K562 (cell line): Measurements from ENCODE around the gene ULBP2. TPM values are rescaled to one million over a fixed set of nuclear protein-coding genes. Genes with fewer than 3 reads are reported as not detected.

Experiments used
- ATAC-seq: fragments of 200-7000 bp; cut with Tn5 transposase; 3 replicates; pipeline ENCODE4 v1.9.1; 2020; ENCODE audit warnings: moderate library complexity
- BruUV-seq: library from RNA; stranded (reverse); fragments of 400-500 nt; replicated peaks from 2 replicates; lab custom pipeline; 2021; lab: Mats Ljungman, UMichigan
- CTCF ChIA-PET: fragments of 300-600 bp; formaldehyde crosslinking; extraction: SDS; loops from one replicate; lab custom pipeline; 2021; ENCODE audit warnings: low intra/inter-chr PET ratio; lab: Yijun Ruan, JAX
- POLR2A ChIA-PET: fragments of 300-600, 350-650 bp; sonication (Branson Sonifier 250); formaldehyde crosslinking; extraction: SDS; loops from one replicate; lab custom pipeline; 2021; ENCODE audit warnings: antibody characterized with exemption, inconsistent platforms; lab: Yijun Ruan, JAX
- DNase-seq, 4 experiments: peaks; one replicate each; pipeline versions ENCODE4 v3.0.0 to v3.0.0-alpha.2; 2011 to 2018; ENCODE audit warnings: low spot score in 3 of 4, mixed read lengths in 3 of 4; ENCODE audit errors: extremely low read depth in 1 of 4
- FAIRE-seq: peaks from 2 replicates; lab custom pipeline; 2011; peaks lifted over from hg19 to GRCh38; lab: Jason Lieb, UNC
- H2AFZ ChIP-seq: 2 replicates; pipeline ENCODE4 v1.6.0; 2011; ENCODE audit warnings: low read depth, low read length, control low read depth, inconsistent platforms
- H3K27ac ChIP-seq: fragments of 200-600 bp; 3 replicates; pipeline ENCODE4 v1.8.0; 2011; ENCODE audit warnings: low read depth, mild to moderate bottlenecking, control low read depth, inconsistent platforms, low read length, moderate library complexity, mixed read lengths; ENCODE audit errors: extremely low read depth
- H3K27me3 ChIP-seq, 2 experiments: fragments of 300-600 bp in 1 of 2; 2 replicates in 1 of 2; 3 replicates in 1 of 2; pipeline versions ENCODE4 v1.6.0 to v1.8.0; 2011; ENCODE audit warnings: inconsistent platforms in 2 of 2, low read length in 2 of 2, mild to moderate bottlenecking in 1 of 2, mixed read lengths in 1 of 2, moderate library complexity in 1 of 2; ENCODE audit not compliant: control insufficient read depth in 2 of 2, insufficient read depth in 2 of 2
- H3K36me3 ChIP-seq: fragments of 300-600 bp; 3 replicates; pipeline ENCODE4 v1.8.0; 2011; ENCODE audit warnings: mild to moderate bottlenecking, low read length, inconsistent platforms; ENCODE audit not compliant: control insufficient read depth, insufficient read depth
- H3K4me1 ChIP-seq, 2 experiments: fragments of 200-600 bp in 1 of 2; replicated peaks in 1 of 2; 2 replicates in 1 of 2; 3 replicates in 1 of 2; pipeline versions ENCODE4 v1.5.1 to v1.8.0; 2011; ENCODE audit warnings: inconsistent platforms in 2 of 2, low read length in 2 of 2, mild to moderate bottlenecking in 1 of 2, mixed read lengths in 1 of 2, moderate library complexity in 1 of 2; ENCODE audit not compliant: control insufficient read depth in 2 of 2, insufficient read depth in 2 of 2
- H3K4me2 ChIP-seq: 2 replicates; pipeline ENCODE4 v1.6.1; 2011; ENCODE audit warnings: low read length, control low read depth, inconsistent platforms, mixed read lengths; ENCODE audit not compliant: insufficient read depth
- H3K4me3 ChIP-seq: fragments of 200-600 bp; sonication (generic), shearing (Covaris generic); 2 replicates; pipeline ENCODE4 v1.5.1; 2016; ENCODE audit warnings: control low read depth, inconsistent platforms
- H3K79me2 ChIP-seq: fragments of 200-600 bp; 3 replicates; pipeline ENCODE4 v1.8.0; 2011; ENCODE audit warnings: low read length, inconsistent platforms; ENCODE audit not compliant: control insufficient read depth, insufficient read depth
- H3K9ac ChIP-seq, 2 experiments: 2 replicates each; pipeline versions ENCODE4 v1.6.0 to v1.6.1; 2011; ENCODE audit warnings: low read depth in 2 of 2, low read length in 2 of 2, control low read depth in 1 of 2, inconsistent platforms in 1 of 2, mild to moderate bottlenecking in 1 of 2, mixed read lengths in 1 of 2; ENCODE audit not compliant: insufficient read depth in 1 of 2
- H3K9me1 ChIP-seq: one replicate; pipeline ENCODE4 v1.6.0; 2011; ENCODE audit warnings: inconsistent platforms, mild to moderate bottlenecking, low read length, moderate library complexity; ENCODE audit not compliant: control insufficient read depth, insufficient read depth
- H3K9me3 ChIP-seq: replicated peaks from 2 replicates; pipeline ENCODE4 v1.5.1; 2011; ENCODE audit warnings: low read depth, low read length, inconsistent platforms; ENCODE audit not compliant: control insufficient read depth, insufficient read depth
- H4K20me1 ChIP-seq: replicated peaks from 2 replicates; pipeline ENCODE4 v1.6.1; 2011; ENCODE audit warnings: low read length, inconsistent platforms, mixed read lengths; ENCODE audit not compliant: control insufficient read depth, insufficient read depth
- CBX2 ChIP-seq: fragments of 200-600 bp; sonication (generic); IDR thresholded peaks from one replicate; pipeline ENCODE4 v1.6.1; 2012; ENCODE audit warnings: mild to moderate bottlenecking, low read length, inconsistent platforms; ENCODE audit not compliant: insufficient read depth, poor library complexity, severe bottlenecking
- CREM ChIP-seq: IDR thresholded peaks from 2 replicates; pipeline ENCODE4 v1.6.1; 2014; ENCODE audit warnings: antibody characterized with exemption, low read depth
- EZH2 ChIP-seq: IDR thresholded peaks from 2 replicates; pipeline ENCODE4 v1.6.1; 2012; ENCODE audit warnings: low read depth, mild to moderate bottlenecking, inconsistent platforms, low read length, borderline replicate concordance
- FOXJ2 ChIP-seq: fragments of 200-800 bp; sonication (Bioruptor generic); IDR thresholded peaks from 2 replicates; pipeline ENCODE4 v1.6.1; 2016; ENCODE audit warnings: missing genetic modification characterization, missing compliant biosample characterization
- MEF2D ChIP-seq: conservative IDR thresholded peaks from 2 replicates; pipeline ENCODE4 v1.6.1; 2016; ENCODE audit warnings: low read depth, missing genetic modification characterization, missing compliant biosample characterization
- NR3C1 ChIP-seq: sonication (generic); formaldehyde crosslinking; IDR thresholded peaks from 2 replicates; pipeline ENCODE4 v1.8.1; 2022; ENCODE audit warnings: missing genetic modification reagents
- POLR3A ChIP-seq: IDR thresholded peaks from 2 replicates; pipeline ENCODE4 v1.6.1; 2011; ENCODE audit warnings: borderline replicate concordance, mild to moderate bottlenecking, moderate library complexity; ENCODE audit not compliant: insufficient read length, insufficient read depth; ENCODE audit errors: extremely low read depth
- RNF2 ChIP-seq: sonication (generic); IDR thresholded peaks from 2 replicates; pipeline ENCODE4 v1.6.1; 2016
- U2AF1 ChIP-seq: fragments of 200-400 bp; formaldehyde crosslinking; optimal IDR thresholded peaks from 2 replicates; pipeline ENCODE3; 2017; ENCODE audit warnings: mild to moderate bottlenecking, low read depth, low read length, moderate library complexity
- XRCC3 ChIP-seq: fragments of 450-650 bp; IDR thresholded peaks from 2 replicates; pipeline ENCODE4 v1.6.1; 2017; ENCODE audit warnings: mild to moderate bottlenecking, moderate library complexity
- ZNF197 ChIP-seq: fragments of 200-800 bp; sonication (Bioruptor generic); IDR thresholded peaks from 2 replicates; pipeline ENCODE4 v1.6.1; 2016; ENCODE audit warnings: low read depth, missing genetic modification characterization, missing compliant biosample characterization
- ZNF253 ChIP-seq: fragments of 250-450 bp; sonication (Bioruptor Pico); conservative IDR thresholded peaks from 2 replicates; pipeline ENCODE4 v1.6.1; 2021; ENCODE audit warnings: mild to moderate bottlenecking
- ZNF318 ChIP-seq, 2 experiments: fragments of 450-650 bp; IDR thresholded peaks; 2 replicates each; pipeline ENCODE4 v1.6.1; 2016; ENCODE audit warnings: mild to moderate bottlenecking in 2 of 2, borderline replicate concordance in 1 of 2, low read depth in 1 of 2, moderate library complexity in 1 of 2
- ZNF408 ChIP-seq: fragments of 250-450 bp; sonication (Bioruptor Pico); IDR thresholded peaks from 2 replicates; pipeline ENCODE4 v1.4.0; 2020; ENCODE audit warnings: low read depth, mild to moderate bottlenecking, moderate library complexity
- ZNF436 ChIP-seq: fragments of 250-450, 450-650 bp; sonication (Bioruptor Pico); formaldehyde crosslinking; IDR thresholded peaks from 2 replicates; pipeline ENCODE4 v1.7.0; 2020; ENCODE audit warnings: mild to moderate bottlenecking
- WGBS: fragments of 100-300 bp; shearing (Covaris generic); methylation state at CpG from one replicate; pipeline ENCODE4 v1.1.6; 2016; ENCODE audit warnings: low coverage, mixed read lengths; ENCODE audit not compliant: insufficient coverage; ENCODE audit errors: missing lambda C conversion rate; 5-methylcytosine and 5-hydroxymethylcytosine counted together
- in situ Hi-C: fragments of 300-500 bp; cut with MboI; formaldehyde crosslinking; loops from 4 replicates; pipeline ENCODE4 v1.15.0; 2018; ENCODE audit warnings: inconsistent platforms, mixed read lengths
- intact Hi-C: fragments of 100-400 bp; cut with micrococcal nuclease; formaldehyde crosslinking; loops from 2 replicates; pipeline ENCODE4 v1.14.2; 2022
- polyA plus RNA-seq, 8 experiments: library from polyadenylated mRNA; depleted of rRNA in 4 of 8; stranded (reverse) in 5 of 8; unstranded in 3 of 8; fragments of >200 nt; fragmentation: Nextera tagmentation in 2 of 8; fragmentation: Illumina TruSeq in 1 of 8; extraction: Ambion mirVana in 2 of 8; extraction: Trizol in 1 of 8; gene quantifications; 2 replicates each; pipeline versions ENCODE4 v1.2.1 to v1.2.3, GENCODE V29; 2011 to 2014; ENCODE audit warnings: inconsistent platforms in 1 of 8, missing spikeins in 1 of 8
- total RNA-seq, 7 experiments: library from RNA; depleted of rRNA in 6 of 7; stranded (reverse); fragments of >200 nt in 6 of 7; fragmentation: Illumina TruSeq in 2 of 7; extraction: Trizol in 2 of 7; gene quantifications; 2 replicates each; pipeline versions ENCODE4 v1.2.1 to v1.2.3, GENCODE V29; 2011 to 2021; ENCODE audit warnings: low replicate concordance in 1 of 7

The ULBP2 gene
- total and polyA plus RNA-seq, 9 of the 15 experiments (the other 6 are each of a cell fraction or from before 2014, with no cell fraction given), result 0.50 to 5.3 (median 1.2) TPM

GRCh38 chr6:149901444-149902140, 40.2 kb upstream of the ULBP2 start:
- Histone ChIP-seq H3K4me1 (peaks cover 0 to 6% of the 10 kb centered on the region in 2 experiments; a peak in 1 of 5 replicates), H3K4me3 (no peak overlapping the region), H3K9me3 (no peaks in the 10 kb centered on the region), H3K4me2 (no peak overlapping the region), H3K36me3 (no peaks in the 10 kb centered on the region), H2AFZ (no peak overlapping the region), H3K9ac (no peak overlapping the region), H3K27me3 (peaks cover 45 to 84% of the 10 kb centered on the region in 2 experiments), H3K9me1 (no peaks in the 10 kb centered on the region), H3K79me2 (no peaks in the 10 kb centered on the region), H3K27ac (no peak overlapping the region), H4K20me1 (no peaks in the 10 kb centered on the region)
- ChIA-PET POLR2A (interaction anchor here (0.6 kb wide), 2 partner anchors 54 to 213 kb away, joined by 3 read pairs; no protein-coding TSS in a partner anchor), CTCF (interaction anchor here (0.6 kb wide), 2 partner anchors 22 to 63 kb away, joined by 3 to 4 read pairs; no protein-coding TSS in a partner anchor)
- in situ Hi-C loops (loop anchor here (25.0 kb wide), 1 partner anchor 864 kb away; no protein-coding TSS in a partner anchor), intact Hi-C loops (no loop called here)
- FAIRE-seq, result no peak
- no peak for ATAC-seq
- WGBS, result under 1% methylated on average over 6 of the region's 6 CpGs
- no TSS peak for BruUV-seq
- no peak for DNase-seq
- TF ChIP-seq EZH2, result no peak
- no peak for TF ChIP-seq MEF2D
- no peak for TF ChIP-seq CREM
- TF ChIP-seq ZNF408 (CRISPR knock-in tag), result no peak
- TF ChIP-seq RNF2, result no peak
- TF ChIP-seq ZNF318 (IDR thresholded peaks at IDR 0.05; ENCODE audit: borderline replicate concordance in 1 of 2, low read depth in 1 of 2), result no peak
- TF ChIP-seq XRCC3, result no peak
- TF ChIP-seq FOXJ2 (tag), result no peak
- no peak for TF ChIP-seq ZNF253
- TF ChIP-seq ZNF436 (CRISPR knock-in tag), result no peak
- TF ChIP-seq POLR3A, result no peak
- no peak for TF ChIP-seq NR3C1 (CRISPR knock-in tag)
- no peak for TF ChIP-seq U2AF1
- TF ChIP-seq CBX2, result no peak
- TF ChIP-seq ZNF197 (CRISPR knock-in tag), result no peak
